AG09319 (cell line): ENCODE measurements around the gene LANCL3.

ENCODE experiments used
- DNase-seq: peaks from one replicate; pipeline ENCODE4 v3.0.0-alpha.2; 2010; ENCODE audit warnings: low read depth; ENCODE audit errors: extremely low read depth
- TF ChIP-seq, protein P1 (sequence below): IDR thresholded peaks from 2 replicates; pipeline ENCODE4 v1.5.1; 2011; ENCODE audit warnings: low read depth, mild to moderate bottlenecking, inconsistent platforms, low read length, moderate library complexity

LANCL3 gene

DNA sequence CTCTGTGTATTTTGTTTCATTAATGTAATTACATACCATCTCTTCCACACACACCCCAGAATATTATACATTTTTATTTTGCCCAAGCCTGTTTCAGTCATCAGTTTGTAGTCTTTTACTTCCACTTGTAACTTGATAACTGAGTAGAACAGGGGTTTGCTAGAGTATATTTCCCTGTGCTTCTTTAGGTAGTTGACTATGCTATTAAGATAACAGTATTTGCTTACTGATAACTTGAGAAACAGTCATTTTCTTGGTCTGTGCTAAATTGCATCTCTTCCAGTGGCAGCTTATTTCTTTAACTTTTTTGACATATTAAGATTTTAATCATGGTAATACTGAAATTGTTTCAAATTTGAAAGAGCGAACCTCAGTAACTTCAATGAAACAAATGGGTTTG, 107.1 kb downstream of the LANCL3 start:
- TF ChIP-seq, protein P1, sequence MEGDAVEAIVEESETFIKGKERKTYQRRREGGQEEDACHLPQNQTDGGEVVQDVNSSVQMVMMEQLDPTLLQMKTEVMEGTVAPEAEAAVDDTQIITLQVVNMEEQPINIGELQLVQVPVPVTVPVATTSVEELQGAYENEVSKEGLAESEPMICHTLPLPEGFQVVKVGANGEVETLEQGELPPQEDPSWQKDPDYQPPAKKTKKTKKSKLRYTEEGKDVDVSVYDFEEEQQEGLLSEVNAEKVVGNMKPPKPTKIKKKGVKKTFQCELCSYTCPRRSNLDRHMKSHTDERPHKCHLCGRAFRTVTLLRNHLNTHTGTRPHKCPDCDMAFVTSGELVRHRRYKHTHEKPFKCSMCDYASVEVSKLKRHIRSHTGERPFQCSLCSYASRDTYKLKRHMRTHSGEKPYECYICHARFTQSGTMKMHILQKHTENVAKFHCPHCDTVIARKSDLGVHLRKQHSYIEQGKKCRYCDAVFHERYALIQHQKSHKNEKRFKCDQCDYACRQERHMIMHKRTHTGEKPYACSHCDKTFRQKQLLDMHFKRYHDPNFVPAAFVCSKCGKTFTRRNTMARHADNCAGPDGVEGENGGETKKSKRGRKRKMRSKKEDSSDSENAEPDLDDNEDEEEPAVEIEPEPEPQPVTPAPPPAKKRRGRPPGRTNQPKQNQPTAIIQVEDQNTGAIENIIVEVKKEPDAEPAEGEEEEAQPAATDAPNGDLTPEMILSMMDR = no peak
- DNase-seq = no peak

DNA sequence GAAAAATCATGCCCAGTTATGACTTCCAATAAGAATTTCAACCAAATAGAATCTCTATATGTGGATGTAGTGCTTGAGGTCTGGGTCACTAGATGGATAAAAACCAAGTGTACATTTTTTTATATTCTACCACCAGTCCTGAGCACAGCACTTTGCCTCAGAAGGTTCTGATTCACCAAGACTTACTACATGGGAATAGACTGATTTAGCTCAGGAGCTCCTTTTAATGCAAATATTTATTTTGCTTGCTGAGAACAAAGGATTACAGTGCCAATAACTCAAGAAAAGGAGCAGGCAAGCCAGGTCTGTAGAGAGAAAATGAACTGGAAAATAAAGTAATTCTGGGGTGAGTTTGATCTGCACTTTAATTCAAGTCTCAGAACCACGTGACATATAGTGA, 107.8 kb downstream of the LANCL3 start:
- TF ChIP-seq, protein P1 = no peak

DNA sequence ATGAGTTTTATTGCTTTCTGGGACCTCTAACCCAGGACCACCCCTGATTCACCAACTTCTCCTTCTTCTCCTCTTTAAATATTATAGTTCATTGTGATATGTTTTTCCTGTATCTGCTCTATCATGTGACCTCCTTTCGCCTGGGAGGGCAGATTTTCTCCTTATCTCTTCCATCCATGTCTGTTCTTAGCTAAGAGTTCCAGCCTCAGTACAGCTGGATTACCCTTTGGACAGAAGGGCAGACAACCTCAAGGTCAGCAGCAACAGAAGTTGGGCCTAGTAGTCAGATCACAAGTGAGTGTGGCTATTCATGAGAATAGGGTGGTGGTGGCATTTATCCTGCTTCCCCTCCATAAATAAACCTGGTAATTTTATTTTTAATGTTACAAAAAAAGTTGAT, 108.4 kb downstream of the LANCL3 start:
- TF ChIP-seq, protein P1 = no peak
- DNase-seq = no peak

More for the DNA sequence above, 107.8 kb downstream of the LANCL3 start:
- DNase-seq = no peak

DNA sequence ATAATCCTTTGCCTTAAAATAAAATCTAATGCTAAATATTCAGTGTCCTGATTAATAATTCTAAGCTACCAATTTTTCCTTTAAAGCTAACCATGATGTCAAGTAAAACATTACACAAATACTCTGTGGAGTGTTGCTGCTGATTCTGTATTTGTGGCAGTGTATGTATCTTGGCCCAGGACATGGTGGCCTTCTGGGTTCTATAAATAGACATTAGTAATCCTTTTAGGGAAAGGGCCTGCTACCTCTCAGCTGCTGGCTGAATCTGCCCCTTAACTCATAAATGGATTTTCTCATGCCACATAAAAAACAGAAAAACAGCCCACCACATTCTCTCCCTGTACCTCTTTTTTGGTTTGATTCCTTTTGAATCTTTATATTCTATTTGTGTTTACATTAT, 113.0 kb downstream of the LANCL3 start:
- TF ChIP-seq, protein P1 = no peak
- no peak for DNase-seq

DNA sequence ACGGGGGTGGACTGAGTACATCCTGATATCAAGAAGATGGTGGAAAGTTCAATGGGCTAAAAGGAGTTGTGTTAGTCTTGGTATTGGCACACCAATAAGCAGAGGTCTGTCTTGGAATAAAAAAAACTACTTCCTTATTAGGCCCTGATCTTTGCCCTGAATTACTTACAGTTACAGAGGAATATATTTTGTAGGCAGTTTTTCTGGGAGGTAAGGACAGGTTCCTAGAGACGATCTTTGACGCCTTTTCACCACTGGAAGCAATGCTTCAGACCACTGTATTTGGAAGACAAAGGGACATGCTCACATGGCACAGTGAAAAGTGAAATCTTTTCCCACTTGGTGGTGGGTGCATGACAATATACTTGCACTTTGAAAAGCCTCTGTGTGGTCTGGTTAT, 113.5 kb downstream of the LANCL3 start:
- no peak for DNase-seq
- TF ChIP-seq, protein P1 = no peak

DNA sequence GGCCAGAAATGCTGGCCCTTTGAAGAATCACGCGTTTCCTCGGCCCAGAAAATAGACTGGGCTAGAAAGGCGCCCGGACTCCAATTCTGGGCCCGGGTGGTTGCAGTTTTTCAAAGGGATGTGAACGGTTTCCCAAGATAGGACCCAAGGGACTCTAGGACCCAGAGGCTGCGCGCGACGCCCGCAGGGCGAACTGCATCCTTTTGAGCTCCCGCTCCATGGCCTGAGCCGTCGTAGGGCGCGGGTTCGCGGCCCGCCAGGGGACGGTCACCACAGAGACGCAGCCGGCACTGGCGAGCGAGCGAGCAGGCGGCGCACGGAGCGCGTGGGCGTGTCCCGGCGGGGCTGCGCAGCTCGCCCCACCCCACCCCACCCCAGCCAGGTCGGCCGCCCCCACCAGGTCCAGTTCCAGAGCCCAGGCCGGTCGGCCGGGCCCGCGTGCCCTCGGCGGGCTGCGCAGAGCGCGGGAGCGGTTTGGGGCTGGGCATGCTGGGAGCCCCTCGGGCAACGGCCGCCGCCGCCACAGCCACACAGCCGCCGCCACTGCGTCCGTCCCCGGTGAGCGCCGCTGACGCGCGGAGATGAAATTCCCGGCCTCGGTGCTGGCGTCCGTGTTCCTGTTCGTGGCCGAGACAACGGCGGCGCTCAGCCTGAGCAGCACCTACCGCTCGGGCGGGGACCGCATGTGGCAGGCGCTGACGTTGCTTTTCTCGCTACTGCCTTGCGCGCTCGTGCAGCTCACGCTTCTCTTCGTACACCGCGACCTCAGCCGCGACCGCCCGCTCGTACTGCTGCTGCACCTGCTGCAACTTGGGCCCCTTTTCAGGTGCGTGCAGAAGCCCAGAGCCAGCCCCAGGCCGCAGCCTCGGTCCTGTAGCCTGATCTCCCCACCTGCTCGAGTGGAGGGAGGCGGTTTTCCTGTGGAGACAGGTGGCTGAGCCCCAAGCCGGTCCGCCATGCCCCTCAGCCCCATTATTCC, 114.2 kb downstream of the LANCL3 start, which contains the start of gene XK:
Gene XK (plus strand): TSS at position 411 of the 979 bp plus-strand sequence. CDS start 171 bp downstream, at position 582.
- TF ChIP-seq, protein P1 = no peak
- no peak for DNase-seq

DNA sequence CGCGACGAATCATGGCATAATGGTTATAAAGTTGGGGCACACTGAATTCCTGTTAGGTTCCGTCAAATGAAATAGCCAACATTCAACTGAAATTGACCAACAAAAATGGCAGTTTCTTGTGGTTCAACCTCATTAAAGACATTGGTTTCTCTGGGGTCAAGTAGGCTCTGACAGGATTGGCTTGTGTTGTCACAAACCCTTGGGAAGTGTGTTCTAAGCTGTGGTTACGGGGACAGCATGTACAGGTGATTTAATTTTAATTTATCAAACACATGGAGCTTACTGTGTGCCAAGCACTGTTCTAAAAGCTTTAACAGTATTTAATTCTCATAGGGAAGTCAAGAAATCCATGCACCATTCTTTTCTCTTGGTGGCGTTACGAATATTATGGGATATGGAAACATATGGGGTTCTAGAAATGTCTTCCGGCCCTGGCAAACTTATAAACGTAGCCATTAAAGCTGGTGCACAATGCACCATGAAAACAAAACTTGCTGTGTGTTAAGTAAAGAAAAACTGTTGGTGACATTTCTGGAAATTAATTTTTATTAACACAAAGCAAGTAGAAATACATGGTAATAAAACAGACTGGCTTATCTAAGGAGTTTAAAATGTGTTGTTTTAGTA, 115.0 kb downstream of the LANCL3 start:
- DNase-seq = no peak
- TF ChIP-seq, protein P1 = no peak
